NCI-H1417 treated with DMSO at 0.1 percent for 48 hours (cell line): ENCODE results near the gene COL6A1.
"Not testable (repeated sequence)": the region's sequence is repeated elsewhere in the genome, so short reads cannot be mapped to it uniquely, and the experiment has no call there.

Experiments used
- DNase-seq: peaks from one replicate; lab custom pipeline; 2025; lab: John Stamatoyannopoulos, UW

The COL6A1 gene

DNA sequence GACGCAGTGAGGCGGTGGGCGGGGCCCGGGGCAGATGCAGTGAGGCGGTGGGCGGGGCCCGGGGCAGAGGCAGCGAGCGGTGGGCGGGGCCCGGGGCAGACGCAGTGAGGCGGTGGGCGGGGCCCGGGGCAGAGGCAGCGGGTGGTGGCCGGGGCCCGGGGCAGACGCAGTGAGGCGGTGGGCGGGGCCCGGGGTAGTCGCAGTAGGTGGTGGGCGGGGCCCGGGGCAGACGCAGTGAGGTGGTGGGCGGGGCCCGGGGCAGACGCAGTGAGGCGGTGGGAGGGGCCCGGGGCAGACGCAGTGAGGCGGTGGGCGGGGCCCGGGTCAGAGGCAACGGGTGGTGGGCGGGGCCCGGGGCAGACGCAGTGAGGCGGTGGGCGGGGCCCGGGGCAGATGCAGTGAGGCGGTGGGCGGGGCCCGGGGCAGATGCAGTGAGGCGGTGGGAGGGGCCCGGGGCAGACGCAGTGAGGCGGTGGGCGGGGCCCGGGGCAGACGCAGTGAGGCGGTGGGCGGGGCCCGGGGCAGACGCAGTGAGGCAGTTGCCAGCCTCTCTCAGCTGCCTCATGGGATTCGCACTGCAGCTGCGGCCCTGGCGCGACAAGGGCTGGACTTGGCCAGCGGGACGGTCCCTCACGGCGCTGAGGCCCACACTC lies 24.4 kb downstream of the COL6A1 start:
- not testable (repeated sequence) for DNase-seq

DNA sequence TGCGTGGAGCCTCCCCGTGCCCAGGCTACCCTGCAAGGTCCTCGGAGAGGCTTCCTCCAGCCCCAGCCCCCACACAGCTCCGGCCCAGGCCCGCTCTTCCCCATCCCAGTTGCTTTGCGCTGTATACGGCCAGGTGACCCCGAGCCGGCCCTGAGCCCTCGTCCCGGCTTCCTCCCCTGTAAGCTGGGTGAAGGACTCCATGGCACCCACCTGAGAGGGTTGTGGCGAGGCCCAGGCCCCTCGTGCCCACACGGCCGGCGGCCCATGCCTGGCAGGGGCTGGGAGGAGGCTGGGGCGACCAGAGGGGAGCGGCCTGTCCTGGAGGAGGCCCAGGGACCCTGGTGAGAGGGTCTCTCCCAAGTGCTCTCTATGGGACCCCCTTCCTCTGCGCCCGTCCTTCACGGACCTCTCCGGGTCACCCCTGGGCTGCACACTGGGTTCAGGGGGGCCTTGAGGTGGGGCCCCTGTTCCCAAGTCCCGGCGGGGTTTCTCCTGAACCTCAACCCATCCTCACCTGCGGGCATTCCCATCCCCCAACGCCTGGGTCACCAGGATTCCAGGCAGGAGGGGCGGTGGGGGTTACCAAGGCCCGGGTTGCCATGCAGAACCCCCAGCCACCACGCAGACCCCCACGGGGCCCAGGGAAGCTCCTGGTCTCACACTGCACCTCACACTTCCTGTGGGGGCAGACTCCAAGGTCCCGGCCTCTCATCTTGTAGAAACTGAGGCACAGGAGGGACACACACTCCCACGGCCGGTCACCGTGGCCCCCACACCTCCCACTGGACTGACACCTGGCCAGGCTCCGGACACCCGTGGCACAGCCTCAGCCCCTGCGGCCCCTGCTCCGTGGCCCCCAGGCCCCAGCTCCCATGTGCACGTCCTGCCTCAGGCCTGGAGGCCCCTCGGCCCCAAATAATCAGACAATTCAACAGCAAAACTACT lies 25.2 kb downstream of the COL6A1 start:
- no peak for DNase-seq

DNA sequence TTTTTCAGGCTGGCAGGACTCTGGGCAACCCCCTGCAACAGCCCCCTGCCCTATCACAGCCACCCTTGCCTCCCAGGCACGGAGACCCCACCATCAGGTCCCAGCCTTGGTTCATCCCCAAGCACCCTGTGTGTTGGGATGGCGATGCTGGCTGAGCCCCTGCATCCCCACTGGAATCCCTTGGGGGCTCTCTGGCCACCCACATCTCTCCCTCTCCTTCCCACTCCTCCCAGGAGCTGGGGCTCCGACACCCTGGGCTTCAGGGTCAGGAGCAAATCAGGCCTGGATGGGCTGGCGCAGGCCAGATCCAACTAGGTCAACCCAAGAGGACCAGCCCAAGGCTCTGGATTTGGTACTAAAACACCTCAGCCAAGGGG lies 25.9 kb downstream of the COL6A1 start:
- no peak for DNase-seq

DNA sequence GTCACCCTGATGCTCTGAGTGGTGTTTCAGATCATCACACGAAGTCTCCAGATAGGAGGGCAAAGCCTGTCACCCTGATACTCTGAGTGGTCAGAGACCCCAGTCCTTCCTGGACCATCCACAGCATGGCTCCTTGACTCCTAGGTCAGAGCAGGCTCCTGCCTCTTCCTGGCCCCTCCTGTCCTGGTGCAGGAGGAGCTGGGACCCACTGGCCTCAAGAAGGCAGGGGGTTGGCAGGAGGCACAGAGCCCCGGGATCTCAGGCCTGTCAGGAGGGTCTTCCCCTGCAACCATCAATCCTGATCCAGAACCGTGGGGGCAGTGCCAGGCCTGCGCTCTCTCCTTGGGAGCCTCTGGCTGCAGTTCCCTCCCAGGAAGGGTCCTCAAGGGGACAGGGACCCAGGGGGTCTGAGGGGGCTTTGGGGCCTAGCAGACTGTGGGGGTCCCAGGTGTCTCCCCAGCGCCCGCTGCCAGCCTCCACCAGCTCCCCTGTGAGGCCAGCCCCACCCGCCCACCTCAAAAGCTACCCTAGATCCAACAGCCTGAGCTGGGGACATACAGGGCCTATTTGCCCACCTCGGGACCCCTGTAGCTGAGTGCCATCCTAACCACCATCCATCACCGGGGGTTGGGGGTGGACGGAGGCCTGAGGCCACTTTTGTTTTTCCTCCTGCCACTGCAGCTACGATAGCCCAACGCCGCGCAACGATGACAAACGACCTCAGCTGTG lies 27.5 kb downstream of the COL6A1 start:
- DNase-seq = no peak

DNA sequence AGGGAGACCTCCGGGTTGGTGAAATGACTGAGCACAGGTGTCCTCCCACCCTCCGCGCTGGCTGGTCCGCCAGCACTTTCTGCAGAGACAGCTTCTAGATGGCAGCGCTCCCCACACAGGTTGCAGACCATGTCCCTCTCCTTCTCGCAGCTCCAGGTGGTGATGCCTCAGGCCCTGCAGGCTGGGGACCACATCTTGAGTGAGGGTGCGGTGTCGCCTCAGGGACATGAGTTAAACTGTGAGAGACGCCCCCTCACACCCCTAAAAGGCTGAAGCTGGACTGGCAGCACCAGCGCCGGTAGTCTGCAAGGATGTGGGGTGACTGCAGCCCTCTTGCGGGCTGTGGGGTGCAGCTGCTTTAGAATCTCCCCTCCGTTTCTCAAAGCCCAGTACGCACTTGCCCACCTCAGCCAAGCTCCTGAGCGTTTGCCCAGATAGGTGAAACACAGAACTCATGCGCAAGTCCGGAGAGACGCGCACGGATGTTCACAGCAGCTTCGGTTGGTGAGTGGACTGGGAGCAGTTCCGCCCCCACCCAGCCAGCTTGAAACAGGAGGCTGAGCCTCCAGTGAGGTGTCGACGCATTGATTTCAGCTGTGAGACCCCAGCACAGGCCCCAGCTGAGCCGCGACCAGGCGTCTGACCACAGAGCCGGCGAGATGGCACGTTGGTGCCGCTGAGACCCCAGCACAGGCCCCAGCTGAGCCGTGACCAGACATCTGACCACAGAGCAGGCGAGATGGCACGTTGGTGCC lies 28.6 kb downstream of the COL6A1 start:
- DNase-seq = no peak

DNA sequence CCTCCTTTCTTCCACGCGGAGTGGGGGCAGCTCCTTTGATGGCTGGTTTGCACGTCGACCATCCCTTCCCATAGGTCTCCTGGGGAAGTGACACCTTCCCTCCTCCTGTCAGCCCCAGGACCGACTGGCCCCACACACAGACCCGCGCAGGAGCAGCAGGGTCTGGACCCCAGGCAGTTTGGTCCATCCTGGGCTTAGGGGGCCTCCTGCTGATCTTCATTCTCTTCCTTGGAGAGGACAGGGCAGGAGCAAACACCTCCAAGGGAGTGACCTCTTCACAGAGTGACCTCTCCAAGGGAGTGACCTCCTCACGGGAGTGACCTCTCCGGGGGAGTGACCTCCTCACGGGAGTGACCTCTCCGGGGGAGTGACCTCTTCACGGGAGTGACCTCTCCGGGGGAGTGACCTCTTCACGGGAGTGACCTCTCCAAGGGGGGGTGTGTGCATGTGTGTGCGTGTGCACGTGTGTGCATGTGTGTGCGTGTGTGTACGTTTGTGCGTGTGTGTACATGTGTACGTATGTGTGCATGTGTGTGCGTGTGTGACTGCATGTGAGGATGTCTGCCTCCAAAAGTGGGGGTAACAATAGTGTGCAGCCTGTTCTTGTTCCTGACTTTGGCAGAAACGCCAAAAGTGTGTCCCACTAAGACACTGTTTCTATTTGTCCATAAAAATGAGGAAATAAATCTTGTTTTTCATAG lies 29.8 kb downstream of the COL6A1 start:
- DNase-seq = no peak

DNA sequence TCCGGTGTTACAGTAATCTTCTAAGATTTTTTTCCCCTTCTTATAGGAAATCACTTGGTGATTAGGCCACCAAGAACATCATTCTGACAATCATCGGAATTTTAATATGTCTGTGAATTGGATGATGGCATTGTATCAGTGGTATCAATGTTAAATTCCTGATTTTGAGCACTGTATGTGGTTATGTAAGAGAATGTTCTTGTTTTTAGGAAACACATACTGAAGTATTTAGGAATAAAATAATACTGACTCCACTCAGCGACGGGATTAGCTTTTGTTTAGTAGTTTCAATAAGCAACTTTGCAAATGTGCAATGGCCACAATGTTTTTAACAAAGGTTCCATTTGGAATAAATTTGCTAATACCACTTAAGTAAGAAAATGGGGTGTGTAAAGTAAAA lies 30.6 kb downstream of the COL6A1 start:
- no peak for DNase-seq

DNA sequence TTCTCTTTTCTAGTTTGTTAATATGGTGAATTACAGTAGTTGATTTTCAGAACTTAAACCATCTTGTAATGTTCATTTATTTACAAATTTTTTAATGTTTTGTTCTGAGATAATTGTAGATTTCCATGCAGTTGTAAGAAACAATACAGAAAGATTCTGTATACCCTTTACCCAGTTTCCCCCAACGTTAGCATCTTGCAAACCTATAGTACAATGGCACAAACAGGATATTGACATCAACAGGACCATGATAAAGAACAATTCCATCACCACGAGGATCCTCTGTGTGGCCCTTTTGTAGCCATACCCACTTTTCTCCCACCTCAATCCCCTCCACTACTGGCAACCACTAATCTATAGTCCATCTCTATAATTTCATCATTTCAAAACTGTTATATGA lies 33.3 kb downstream of the COL6A1 start:
- no peak for DNase-seq

DNA sequence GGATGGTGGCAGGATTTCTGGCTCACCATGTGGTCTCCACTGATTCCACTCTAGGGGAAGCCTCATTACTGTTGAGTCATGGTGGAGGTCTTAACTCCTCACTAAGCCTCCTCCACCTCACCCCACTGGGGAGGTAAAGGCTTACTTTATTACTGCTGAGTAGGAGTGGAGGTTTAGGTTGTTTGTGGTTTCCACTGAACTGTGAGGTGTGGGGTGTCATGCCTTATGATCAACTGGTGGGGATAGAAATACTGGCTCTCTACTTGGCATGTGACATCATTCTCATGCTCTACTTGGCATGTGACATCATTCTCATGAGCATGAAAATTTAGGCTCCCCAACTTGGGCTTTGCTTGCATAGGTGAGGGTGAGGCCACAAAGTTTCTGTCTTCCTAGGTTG lies 35.6 kb downstream of the COL6A1 start:
- no peak for DNase-seq

DNA sequence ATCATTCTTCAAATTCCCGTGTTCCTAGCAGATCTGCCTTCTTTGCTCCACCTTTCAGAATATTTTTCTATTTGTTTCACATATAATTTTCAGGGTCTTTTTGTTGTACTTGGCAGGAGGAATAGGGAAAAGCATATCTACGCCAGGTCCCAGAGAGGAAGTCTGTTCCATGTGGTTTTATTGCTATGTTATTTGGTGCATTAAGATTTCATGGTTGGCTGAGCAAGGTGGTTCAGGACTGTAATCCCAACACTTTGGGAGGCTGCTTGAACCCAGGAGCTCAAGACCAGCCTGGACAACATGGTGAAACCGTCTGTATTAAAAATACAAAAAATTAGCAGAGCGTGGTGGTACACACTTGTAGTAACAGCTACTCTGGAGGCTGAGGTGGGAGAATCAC lies 36.1 kb downstream of the COL6A1 start:
- no peak for DNase-seq

DNA sequence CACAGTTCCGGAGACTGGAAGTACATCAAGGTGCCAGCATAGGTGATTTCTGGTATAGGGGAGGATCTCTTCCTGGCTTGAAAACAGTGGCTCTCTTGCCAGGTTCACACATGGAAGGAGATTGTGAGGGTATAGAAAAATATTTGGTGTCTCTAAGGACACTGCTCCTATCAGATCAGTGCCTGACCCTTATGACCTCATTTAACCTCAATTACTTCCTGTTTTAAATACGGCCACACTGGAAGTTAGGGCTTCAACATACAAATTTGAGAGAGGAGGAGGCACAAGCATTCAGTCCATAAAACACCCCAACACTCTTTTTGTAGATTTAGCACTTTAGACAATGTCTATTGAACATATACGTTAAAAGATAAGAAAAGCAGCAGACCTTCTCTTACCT lies 37.0 kb downstream of the COL6A1 start:
- DNase-seq = no peak

DNA sequence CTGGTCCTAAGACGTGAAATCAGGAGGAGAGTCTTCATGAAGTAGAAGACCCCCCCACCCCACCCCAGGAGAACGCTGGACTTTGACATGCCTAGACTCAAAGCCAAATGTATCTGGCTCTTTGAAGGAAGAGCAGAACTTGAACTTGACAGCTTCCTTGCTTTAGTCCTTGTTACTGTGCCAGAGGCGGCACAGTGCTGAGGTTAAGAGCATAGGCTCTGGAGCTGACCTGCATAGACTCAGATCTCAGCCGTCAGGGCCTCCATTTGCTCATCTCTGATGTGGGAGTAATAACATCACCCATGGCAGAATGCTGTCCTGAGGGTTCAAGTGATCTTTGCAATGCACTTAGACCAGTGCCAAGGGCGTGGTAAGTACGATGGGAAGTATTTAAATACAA lies 39.0 kb downstream of the COL6A1 start:
- DNase-seq = no peak

DNA sequence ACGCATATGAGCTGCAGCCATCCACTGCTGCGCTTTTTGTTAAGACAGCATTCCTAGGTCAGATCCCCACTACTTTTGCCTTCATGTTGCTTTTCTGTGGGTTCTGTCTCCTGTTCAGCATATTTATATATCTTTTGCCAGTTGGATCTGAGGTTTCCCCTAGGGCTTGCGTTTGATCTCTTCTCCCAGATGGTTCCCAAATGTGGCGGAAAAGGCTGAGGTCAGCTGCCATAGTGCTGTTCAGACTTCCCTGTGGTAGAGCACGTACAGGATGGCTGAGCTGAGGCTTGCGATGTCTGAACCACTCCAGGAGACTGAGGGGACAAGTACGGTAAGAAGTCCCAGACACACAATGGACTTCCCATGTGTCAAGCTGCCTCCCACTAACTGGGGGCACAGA lies 39.8 kb downstream of the COL6A1 start:
- no peak for DNase-seq

DNA sequence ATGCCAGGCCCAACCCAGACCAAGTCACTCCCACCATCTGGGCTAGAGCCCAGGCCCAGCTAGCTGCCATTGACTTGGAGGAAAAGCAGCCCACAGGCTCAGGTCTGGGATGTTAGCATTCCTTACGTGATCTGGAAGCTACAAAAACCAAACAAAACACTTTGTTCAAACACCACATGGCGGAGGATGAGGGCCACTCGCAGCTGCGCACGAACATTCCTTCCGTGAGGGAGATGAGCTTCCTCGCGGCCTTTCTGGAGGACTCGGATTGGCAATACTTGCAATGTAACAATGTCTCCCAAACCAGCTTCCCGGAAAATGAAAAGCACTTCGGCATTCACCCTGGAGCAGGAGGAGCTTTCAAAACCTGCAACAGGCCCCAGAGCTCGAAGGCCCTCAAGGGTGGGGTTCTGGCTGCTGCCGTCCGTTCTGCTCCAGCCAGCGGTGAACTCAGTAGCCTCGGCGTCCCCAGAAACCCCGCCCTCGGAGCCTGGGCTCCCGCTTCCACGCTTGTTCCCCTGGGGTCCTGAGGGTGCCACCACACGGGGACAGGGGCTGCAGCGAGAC lies 40.5 kb downstream of the COL6A1 start:
- DNase-seq = no peak

DNA sequence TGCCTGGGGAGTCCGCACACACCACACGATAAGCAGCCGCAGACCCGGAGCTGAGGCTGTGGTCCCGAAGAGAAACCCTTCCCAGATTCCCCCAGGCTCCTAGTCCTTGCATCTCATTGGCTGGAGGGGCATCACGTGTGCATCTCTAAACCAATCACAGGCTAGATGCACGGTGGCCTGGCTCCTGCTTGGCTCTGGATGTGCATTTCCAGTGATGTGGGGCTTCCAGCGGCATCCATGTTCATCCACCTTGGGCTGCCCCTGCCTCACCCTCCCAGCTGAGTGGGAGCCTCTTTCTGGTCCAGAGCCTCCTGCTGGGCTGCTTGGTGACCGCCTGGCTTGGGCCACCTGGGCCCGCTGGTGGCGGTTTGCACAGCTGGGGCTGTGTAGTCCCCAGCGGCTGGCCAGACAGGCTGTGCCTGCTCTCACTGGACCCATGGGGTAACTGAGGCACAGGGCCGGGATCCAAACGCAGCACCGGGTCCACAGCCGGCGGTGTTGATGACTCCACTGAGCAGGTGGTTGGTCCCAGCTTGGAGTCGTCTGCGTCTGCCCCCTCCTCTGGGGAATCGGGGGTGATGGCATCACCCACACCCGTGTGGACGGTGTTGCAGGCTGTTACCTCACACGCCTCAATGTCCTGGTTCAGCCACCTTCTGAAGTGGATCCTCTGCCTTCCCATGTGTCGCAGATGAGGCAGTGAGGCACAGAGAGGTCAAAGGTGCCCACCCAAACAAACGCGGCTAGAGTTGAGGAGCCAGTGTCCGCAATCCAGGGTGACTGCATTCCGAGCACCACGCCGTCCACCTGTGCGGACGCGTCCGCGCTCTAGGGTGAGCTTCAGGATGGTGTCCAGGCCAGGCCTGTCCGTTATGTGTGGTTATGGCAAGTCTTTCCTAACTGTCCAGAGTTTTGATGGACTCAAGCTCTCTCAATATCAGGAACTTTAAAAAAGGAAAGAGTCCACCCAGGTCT lies 41.3 kb downstream of the COL6A1 start:
- DNase-seq = no peak

DNA sequence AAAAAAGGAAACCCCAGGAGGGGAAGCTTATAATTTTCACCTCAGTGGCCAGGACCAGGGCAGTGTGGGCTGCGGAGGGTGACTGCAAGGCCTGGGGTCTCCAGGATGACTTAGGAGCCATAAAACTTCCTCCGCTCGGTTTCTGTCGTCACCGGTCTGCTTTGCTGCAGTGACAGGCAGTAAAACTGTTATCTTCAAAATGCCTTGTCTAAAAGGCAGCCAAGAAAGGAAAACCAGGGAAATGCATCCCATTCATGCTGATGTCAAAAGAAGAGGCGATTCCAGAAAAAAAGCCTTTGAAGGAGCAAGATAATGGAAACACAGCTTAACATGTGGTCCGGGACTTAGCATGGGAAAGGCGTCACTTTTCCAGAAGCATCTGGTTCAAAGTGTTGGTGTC lies 42.0 kb downstream of the COL6A1 start:
- DNase-seq = no peak

DNA sequence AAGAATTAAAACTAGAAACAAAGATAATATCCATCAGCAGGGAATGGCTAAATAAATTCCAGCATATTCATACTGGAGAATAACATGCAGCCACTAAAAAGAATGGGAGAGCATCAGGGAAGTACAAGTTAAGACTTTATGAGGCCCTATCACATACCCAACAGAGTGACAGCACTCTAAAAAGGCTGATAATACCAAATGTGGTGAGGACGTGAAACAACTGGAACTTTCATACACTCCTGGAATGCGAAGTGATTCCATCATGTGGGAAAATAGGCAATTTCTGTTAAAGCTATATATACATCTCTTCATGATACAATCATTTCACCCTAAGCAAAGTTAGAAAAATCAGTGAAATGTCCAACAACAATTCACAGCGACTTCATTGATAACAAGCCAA lies 42.6 kb downstream of the COL6A1 start:
- no peak for DNase-seq

DNA sequence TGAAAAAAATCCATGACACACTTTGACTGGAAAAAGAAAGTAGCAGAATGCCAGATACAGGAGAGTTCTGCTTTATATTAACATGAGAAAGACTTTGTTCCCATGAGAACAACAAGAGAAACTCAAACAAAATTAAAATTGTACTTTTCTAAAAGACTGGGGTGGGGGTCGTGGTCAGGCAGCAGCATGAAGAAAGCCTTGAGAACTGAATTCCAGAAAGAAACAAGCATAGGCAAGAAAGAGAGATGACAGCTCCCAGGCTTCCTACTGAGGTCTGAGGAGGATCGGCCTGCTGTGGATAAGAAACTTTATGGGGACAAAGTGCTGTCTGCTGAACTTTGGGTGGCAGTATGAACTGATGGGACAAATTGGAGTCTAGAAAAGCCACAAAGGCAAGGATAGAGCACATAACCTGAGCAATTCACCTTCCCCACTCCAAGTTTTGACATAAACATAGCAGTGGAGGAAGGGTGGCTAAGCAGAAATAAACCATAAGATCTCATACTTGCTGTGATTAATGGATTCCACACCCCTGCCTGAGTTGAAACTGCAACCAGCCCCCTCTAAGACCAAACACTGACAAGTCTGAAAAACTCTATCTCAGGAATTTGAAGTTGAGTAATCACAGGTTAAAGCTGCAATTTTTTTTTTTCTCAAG lies 43.7 kb downstream of the COL6A1 start:
- no peak for DNase-seq

DNA sequence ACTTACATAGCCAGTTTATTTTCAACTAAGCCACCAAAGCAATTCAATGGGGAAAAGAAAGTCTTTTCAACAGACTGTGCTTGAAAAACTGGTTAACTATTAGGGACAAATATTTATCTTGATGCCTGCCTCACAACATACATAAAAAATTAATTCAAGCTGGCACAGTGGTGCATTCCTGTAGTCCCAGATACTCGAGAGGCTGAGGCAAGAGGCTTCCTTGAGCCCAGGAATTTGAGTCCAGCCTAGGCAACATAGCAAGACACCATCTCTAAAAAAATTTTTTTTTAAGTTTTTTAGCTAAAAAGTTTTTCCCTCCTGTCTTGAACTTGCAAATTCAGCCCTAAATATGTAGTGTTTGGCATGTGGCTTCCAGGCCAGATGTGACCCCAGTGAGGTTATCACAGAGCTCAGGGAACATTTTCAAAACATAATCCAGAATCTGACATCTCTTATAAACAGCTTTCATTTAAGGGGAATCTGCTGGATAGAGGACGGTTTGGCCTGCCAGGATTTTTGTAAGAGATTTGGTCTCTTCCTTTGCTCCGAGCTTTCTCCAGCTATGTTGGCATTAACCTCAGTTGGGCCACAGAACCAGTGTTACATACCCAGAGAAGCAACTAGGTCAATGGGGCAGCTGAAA lies 46.4 kb downstream of the COL6A1 start:
- no peak for DNase-seq
